Activated effector memory CD4-positive, alpha-beta T cell treated with Interleukin-2 at 50 U/mL for 16 hours (primary cell): ENCODE results near the gene CHRM1.
A peak's percentile ranks its signal among the peaks of the same experiment; 100 is the strongest.

Experiments used
- DNase-seq: peaks from one replicate; pipeline ENCODE4 v3.0.0-alpha.2; 2020

The CHRM1 gene

DNA sequence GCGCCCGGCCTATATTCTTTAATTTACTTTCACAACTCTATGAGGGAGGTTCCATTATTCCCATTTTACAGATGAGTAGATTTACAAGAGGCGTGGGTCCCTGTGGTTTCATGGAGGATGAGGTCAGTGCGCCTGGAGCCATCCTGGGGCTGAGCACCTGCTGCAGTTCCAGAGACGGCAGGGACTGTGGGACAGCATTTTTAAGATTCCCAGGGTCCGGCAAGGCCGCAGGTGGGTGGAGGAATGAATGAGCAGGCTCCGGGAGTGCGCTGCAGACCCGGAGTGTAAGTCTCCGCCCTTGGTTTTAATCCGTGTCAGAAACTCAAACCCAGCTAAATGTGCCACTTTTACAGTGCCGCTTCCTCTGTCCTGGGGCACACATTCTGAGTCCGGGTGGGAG is 4.1 kb upstream of the CHRM1 start:
- no peak for DNase-seq

GRCh38 chr11:62923601-62924411 is 2.6 kb upstream of the CHRM1 start:
- peak; percentile 6 for DNase-seq

DNA sequence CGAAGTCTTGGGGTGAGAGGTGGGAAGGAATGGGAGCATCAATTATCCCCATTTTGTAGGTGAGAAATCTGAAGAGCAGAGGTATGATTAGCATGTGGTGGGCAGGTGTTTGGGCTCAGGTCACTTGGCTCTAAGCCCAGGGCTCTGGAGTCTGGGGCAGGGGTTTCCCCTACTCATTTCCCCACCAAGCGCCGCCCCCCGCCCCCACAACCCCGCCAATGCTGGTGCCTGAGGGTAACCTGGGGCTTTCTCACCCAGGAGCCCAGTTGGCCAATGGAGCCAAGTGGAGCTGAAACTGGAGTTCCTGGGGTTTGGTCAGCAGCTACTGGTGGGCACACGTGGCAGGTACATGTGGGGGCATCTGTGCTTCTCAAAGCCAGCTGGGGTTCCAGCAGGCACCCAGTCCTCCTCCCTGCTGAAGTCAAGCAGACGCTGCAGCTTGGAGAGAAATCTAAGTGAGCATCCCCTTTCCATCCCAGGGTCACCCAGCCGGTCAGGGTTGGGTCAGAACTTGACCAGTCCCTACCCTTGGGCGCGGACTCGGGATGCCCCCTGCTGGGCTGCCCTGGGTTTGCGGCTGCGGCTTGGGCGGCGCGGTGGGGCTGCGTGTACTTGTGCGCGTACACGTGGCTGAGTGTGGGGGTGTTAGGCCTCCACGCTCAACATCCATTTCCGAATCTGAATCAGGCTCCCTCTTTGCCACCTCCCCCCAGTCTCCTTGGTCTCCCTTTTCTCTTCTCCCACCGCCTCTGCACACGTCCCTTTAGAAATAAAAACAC is 1.7 kb upstream of the CHRM1 start:
- DNase-seq = no peak

DNA sequence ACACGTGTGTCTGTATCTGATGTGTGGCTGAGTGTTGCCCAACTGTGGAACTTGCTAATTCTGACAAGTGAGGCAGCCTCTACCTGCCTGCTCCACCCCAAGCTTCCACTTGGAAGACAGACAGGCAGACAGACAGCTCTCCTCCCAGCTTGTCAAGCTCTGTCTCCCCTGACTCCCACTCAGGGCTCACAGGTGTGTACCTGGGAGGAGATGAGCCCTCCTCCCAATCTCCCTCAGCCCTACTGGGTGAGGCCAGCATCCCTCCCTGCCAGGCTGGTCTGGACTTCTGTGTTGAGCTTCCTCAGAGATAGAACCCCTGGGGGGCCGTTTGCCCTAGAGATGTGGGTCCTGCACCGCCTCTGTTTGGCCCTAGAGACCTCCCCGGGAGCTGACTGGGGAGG is 1.0 kb upstream of the CHRM1 start:
- no peak for DNase-seq

- no peak for DNase-seq
Measured at GRCh38 chr11:62921573-62922188, 518 bp upstream of the CHRM1 start.

DNA sequence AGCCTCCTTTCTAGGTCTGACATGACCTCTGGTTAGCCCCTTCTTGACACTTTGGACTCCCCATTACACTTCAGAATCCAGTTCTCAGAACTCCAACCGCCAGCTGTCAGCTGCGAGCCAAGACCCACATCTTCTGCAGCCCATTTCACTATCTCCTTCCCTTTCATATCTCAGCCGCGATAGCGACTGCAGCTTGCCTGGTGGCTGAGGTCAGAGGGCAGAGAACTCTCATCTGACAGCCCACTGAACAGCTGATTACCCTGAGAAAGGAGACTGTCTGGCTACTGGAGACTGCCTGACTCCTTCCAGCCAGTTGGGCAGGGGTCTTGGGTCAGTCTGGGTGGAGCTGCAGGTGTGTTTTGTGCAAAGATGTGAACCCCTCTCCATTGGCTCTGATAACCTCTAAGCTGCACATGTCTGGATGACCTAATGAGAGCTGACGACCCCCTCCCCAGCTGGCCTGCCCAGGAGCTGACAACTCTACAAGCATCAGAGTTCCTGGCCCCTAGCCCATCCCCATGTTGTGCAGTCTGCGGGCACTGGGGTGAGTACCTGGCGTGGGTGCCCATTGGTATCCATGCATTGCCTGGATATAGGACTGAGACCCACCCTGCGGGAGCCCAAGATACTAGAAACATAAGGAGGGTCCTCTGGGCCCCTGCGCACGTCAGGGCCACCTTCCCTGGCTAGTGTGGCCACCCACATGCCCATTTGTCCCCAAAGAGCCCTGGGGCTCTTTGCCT is 1.1 kb downstream of the CHRM1 start:
- no peak for DNase-seq

GRCh38 chr11:62919476-62919875 is 1.7 kb downstream of the CHRM1 start:
- DNase-seq = no peak

- no peak for DNase-seq
Measured at GRCh38 chr11:62918531-62918930, 2.6 kb downstream of the CHRM1 start.

DNA sequence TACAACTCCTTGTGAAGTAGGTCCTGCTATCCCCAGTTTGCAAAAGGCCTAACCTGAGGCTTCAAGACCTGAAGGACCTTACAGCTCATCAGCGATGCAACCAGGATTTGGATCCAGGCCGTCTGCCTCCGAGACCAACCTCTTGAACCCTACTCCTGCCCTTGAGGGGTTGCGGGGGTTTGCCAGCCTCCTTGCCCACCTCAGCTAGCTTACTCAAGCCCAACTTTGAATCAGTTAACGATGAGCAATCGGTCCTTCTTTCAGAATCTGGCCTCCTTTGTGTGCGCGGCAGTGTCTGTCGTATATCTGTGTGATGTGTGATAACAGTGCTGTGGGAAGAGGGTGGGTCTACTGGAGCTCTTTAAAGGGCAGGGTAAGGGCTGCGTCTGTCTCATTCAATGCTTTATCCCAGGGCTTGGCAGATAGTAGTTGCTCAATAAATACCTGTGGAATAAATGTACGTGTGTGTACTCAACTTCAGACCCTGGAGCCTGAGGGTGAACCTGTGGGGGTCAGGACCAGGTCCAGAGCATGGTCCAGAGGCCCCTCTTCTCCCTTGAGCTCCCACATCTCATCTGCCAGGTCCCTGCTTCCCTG is 3.2 kb downstream of the CHRM1 start:
- DNase-seq = no peak

DNA sequence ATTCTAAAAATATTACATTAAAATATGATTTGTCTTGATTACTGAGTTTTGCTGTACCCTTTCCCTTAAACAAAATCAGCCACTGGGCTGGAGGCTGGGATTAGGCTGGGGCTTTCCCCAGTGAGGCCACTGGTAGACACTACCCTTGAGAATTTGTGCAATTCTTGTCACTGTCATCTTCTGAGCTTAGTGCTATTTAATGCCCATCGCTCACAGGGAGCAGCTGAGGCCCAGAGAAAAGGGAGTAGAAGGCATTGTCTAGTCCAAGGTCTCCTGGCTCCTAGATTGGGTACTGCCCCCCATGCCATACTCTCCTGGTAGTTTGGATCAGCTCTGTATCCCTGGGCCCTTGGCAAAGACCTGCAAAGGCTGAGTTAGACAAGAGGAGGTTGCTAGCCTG is 6.7 kb downstream of the CHRM1 start:
- no peak for DNase-seq

DNA sequence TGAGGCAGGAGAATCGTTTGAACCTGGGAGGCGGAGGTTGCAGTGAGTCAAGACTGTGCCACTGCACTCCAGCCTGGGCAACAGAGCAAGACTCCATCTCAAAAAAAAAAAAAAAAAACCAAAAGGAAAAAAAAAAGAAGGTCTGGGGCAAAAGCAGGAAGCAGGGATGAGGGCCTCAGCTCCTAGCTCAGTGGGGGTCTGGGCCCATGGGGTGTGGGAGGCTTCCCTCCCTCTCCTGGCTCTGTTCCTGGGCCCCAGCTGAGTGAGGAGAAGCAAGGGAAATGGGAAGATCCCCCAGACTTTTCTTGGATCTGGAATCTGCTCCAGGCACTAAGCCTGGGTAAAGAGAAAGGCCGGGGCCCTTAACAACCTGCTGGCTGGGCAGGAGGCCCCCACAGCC is 8.9 kb downstream of the CHRM1 start:
- no peak for DNase-seq

DNA sequence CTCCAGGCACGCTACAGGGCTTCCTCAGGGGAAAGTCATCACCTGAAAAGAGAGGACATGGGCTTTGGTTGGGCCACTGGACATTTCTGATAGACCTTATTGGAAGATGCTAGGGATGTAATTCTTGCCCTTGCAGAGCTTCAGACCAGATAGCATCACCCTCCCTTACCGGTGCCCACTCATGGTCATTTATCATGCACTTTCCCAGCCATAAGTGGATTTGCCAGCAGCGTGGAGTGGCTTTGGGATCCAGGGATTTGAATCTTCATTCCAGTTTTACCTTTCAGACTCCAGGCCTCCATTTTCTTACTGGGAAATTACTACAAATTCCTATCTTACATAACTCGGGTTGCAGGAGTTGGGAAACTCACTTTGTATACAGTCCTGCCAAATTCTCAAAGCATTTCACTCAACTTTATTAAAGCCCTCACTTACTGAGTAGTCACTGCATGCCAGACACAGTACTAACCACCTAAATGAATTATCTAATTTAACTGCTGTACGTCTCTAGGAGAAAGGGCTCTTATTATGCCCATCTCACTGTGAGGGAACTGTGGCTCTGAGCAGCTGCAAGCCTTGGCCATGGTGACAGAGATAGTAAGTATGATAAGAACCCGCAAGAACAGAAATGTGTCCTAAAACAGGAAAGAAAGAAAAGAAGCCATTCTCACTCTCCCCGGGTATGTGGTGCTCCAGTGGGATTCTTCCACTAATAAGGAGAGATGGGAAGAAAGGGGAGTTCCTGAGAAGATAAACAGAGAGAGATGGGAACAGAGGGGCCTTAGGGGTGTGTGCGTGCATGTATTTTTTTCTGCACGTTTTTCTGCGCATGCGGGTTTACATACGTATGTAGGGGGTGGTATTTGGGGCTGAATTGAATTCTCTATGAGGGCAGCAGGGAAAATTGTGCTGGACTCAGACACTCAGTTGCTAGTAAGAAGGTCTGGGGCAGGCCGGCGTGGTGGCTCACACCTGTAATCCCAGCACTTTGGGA is 9.7 kb downstream of the CHRM1 start:
- DNase-seq = no peak

DNA sequence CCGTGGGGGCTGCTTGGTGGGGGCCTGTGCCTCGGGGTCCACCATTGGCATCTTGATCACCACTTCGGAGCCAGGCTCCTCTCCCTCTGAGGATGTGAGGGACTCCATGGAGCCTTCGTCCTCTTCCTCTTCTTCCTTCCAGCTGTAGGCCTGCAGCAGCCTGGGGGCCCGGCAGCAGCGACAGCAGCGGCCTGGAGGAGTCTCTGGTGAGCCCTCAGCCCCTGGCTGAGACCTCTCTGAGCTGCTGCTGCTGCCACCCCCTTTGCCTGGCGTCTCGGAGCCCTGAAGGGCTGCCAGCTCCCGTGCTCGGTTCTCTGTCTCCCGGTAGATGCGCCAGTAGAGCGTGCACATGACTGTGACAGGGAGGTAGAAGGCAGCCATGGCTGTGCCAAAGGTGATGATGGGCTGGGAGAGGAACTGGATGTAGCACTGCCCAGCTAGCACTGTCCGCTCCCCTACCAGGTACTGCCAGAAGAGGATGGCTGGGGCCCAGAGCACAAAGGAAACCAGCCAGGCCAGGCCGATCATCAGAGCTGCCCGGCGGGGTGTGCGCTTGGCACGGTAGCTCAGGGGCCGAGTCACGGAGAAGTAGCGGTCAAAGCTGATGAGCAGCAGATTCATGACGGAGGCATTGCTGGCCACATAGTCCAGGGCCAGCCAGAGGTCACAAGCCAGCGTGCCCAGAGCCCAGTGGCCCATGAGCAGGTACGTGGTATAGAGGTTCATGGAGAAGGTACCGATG is 10.9 kb downstream of the CHRM1 start:
- DNase-seq = no peak

DNA sequence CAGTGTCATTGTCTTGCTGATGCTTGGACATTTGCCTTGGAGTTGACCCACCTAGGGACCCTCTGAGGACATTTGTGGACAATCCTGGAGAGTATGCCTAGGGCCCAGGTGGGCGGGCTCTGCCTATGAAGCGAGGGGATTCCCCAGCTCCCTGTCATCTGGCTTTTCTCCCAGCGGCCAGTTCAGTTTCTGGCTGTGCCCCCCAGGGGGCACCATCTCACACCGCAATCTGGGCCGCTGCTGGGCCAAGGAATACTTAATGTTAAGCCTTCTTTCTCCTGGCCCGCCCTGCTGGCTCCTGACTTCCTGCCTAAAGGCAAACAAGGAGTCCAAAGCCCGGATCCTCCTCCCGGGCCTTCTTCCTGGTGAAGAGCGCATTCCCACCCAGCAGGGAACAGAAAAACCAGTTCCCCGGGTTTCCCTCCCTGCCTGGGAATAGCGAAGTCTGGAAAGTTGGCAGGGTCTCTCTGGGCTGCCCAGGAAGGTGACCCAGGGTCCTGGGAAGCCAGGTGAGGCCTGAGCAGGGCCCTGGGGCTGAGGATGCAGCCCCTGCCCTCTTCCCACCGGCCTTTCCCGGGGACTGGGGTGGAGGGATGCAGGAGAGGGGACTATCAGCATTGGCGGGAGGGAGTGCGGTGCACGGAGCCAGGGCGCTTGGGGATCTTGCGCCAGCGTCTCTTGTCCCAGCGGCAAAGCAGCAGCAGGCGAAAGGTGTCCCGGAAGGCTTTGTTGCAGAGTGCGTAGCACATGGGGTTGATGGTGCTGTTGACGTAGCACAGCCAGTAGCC is 11.9 kb downstream of the CHRM1 start:
- no peak for DNase-seq

DNA sequence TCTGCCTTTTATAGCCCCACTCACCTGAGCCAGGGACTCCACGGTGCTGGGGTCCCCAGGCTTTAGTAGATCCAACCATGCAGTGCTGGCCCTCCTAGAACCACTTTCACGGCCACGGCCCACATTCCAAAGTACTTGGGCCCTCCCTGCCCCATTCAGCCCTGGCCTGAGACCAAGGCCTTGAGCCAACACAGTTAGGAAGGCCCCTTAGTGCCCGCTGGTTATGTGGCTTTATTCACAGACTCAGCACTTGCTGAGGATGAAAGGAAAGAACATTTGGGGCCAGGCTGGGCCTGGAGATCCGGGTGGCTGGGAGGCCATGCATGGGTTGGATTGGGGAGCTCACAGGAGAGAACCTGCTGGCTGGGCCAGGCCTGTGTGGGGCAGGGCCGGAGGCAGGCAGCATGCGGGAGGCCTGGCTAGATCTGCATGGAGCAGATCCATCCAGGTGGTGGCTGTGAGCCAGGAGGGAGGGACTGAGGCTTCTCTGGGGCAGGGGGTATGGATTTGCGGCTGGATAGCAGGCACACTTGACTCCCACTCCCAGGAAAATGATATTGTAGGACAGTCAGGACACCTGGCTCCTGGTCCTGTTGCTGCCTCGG is 12.6 kb downstream of the CHRM1 start:
- DNase-seq = no peak

GRCh38 chr11:62905927-62906531 is 15.1 kb downstream of the CHRM1 start:
- DNase-seq = peak; percentile 61

- DNase-seq = no peak
Measured at GRCh38 chr11:62905296-62905695, 15.9 kb downstream of the CHRM1 start.

GRCh38 chr11:62902932-62903331 is 18.2 kb downstream of the CHRM1 start:
- DNase-seq = no peak

DNA sequence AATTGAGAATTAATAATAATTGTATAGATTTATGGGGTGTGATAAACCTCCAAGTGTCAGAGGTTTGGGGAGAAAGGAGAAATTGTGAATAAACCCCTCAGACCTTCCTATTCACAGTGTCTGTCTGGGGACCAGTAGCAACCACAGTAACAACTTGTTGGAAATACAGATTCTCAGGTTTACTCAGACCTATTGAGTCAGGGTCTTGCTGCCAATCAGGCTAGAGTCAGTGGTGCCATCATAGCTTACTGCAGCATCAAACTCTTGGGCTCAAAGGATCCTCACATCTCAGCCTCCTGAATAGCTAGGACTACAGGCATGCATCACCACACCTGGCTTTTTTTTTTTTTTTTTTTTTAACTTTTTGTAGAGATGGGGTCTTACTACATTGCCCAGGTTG is 23.1 kb downstream of the CHRM1 start:
- DNase-seq = no peak
